ENCODE results near the gene ATXN1. TPM values are rescaled to one million over a fixed set of nuclear protein-coding genes. Genes with fewer than 3 reads are reported as not detected.
"Not testable (repeated sequence)": the region's sequence is repeated elsewhere in the genome, so short reads cannot be mapped to it uniquely, and the experiment has no call there.

Gene ATXN1
- total RNA-seq, 1 donor from 2014 or later, result 62.7 TPM

- intact Hi-C loops (cut with micrococcal nuclease), result loop anchor here (5.0 to 10.0 kb wide), 2 partner anchors 181 to 522 kb away; no protein-coding TSS in a partner anchor
Observed at GRCh38 chr6:16656451-16656850, 104.8 kb downstream of the ATXN1 start.

- intact Hi-C loops (cut with micrococcal nuclease), result loop anchor here (1.0 to 10.0 kb wide), 6 partner anchors 14 to 520 kb away; no protein-coding TSS in a partner anchor
Observed at GRCh38 chr6:16654701-16655100, 106.6 kb downstream of the ATXN1 start.

- intact Hi-C loops (cut with micrococcal nuclease), result loop anchor here (5.0 to 10.0 kb wide), 3 partner anchors 141 to 518 kb away; no protein-coding TSS in a partner anchor
Observed at GRCh38 chr6:16653226-16653625, 108.0 kb downstream of the ATXN1 start.

- intact Hi-C loops (cut with micrococcal nuclease), result loop anchor here (1.0 to 10.0 kb wide), 4 partner anchors 109 to 517 kb away; partner anchors contain the start of gene ATXN1
Observed at GRCh38 chr6:16651871-16652270, 109.4 kb downstream of the ATXN1 start.

DNA sequence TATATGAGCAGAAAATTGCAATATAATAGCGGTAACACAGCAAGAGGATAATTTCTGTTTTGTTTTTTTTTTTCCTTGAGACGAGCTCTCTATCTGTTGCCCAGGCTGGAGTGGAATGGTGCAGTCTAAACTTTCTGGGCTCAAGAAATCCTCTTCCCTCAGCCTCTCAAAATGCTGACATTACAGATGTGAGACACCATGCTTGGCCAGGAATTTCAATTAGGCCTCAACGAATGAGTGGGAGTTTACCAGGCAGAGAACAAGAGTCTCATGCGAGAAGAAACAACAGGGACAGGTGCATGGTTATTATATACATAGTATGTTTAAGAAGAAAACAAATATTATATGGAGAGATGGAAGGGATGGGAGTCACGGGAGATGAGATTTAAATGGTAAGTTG is 111.4 kb downstream of the ATXN1 start:
- intact Hi-C loops (cut with micrococcal nuclease), result loop anchor here (5.0 to 10.0 kb wide), 3 partner anchors 138 to 515 kb away; no protein-coding TSS in a partner anchor

DNA sequence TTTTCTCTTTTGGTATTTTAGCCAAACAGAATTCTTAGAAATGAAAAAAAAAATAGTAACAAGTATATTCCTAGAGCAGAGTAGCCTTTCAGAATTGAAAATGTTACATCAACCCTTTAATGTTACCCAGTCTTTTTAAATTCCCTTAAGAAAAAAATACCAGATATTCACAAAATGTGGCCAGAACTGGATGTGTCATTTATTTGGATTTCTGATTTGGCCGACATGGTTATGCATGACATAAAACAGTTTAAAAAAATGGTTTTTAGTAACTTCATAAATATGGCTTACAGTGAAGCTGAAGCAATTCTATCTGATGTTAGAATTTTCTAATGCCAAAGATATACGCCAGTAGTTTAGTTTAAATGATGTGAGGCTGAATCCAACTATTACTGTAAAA is 112.0 kb downstream of the ATXN1 start:
- intact Hi-C loops (cut with micrococcal nuclease), result no loop called here

DNA sequence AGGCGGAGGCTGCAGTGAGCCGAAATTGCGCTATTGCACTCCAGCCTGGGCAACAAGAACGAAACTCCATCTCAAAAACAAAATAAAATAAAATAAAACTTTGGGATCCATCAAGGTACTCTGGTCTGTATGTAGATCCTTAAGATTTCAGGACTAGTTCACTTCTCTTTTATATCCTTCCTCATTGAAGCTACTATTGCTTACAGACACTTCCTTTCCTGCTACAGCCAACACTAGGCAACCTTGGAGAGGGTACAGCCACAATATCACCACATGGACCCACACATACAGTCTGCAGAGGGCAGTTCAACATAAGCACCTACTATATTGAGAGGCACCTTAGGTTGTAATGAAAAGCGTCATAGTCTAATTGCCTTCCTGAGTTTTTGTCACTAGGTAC is 113.3 kb downstream of the ATXN1 start:
- intact Hi-C loops (cut with micrococcal nuclease), result no loop called here

- intact Hi-C loops (cut with micrococcal nuclease), result no loop called here
Observed at GRCh38 chr6:16647422-16647821, 113.8 kb downstream of the ATXN1 start.

GRCh38 chr6:16644540-16645250 is 116.6 kb downstream of the ATXN1 start:
- intact Hi-C loops (cut with micrococcal nuclease), result no loop called here

DNA sequence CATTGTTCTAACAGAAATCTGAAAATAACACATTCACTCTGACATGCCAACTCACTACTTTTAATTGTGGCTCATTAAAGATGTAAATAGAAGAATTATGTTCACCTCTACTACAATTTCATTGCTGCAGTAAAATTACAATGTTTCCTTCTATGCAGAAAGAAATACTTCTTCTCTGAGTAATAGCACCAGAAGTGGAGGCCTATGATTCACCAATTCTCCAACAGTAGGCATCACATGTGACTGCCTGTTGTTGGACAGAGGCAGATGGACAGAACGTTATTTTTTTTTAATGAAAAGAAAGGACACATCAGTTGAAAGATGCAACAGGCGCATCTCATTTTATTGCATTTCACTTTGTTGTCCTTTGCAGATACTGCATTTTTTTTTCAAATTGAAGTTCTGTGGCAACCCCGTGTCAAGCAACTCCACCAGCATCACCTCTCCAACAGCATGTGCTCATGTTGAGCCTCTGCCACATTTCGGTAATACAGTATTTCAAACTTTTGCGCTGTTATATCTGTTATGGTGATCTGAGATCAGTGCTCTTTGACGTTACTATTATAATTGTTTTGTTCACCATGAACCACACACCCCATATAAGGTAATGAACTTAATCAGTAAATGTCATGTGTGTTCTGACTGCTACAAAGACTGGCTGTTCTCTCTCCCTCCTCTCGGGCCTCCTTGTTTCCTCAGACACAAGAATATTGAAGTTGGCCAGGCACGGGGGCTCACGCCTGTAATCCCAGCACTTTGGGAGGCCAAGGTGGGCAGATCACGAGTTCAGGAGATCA is 121.4 kb downstream of the ATXN1 start:
- intact Hi-C loops (cut with micrococcal nuclease), result no loop called here

DNA sequence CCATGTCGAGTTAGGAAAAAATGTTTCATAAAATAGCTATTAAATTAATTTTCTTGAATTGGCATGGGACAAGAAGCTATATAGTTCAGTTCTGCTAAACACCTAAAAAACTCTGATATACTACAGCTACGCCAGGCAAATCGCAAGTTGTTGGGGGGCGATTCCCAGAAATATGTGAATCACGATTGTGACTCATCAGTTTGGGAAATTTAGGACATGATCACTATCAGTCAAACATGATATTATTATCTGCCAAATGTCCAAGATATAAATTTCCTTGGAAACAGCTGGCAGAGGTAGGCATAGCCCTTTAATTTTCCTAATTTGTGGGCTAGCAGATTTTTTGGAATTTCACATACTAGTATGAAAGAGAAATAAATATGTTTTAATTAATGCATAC is 123.6 kb downstream of the ATXN1 start:
- intact Hi-C loops (cut with micrococcal nuclease), result no loop called here

- intact Hi-C loops (cut with micrococcal nuclease), result no loop called here
Observed at GRCh38 chr6:16635810-16636602, 125.3 kb downstream of the ATXN1 start.

- intact Hi-C loops (cut with micrococcal nuclease), result no loop called here
Observed at GRCh38 chr6:16635291-16635809, 125.9 kb downstream of the ATXN1 start.

- intact Hi-C loops (cut with micrococcal nuclease), result no loop called here
Observed at GRCh38 chr6:16634855-16635254, 126.4 kb downstream of the ATXN1 start.

DNA sequence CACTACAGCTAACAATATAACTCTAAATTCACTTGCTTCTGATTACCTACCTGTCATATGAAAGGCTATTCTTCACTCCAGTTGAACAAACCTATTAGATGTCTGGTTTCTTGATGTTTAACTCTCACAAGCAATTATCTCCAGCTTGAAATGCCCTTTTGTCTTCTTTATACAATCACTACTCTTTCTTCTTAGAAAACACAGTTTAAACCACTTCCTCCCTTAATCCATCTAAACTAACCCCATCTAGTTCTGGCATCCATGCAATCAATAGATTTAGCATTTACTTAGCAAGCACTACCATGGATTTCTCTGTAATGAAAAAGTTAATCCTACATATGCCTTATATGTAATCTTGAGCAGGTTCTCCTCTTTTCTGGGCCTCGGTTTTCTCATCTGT is 127.3 kb downstream of the ATXN1 start:
- intact Hi-C loops (cut with micrococcal nuclease), result no loop called here

DNA sequence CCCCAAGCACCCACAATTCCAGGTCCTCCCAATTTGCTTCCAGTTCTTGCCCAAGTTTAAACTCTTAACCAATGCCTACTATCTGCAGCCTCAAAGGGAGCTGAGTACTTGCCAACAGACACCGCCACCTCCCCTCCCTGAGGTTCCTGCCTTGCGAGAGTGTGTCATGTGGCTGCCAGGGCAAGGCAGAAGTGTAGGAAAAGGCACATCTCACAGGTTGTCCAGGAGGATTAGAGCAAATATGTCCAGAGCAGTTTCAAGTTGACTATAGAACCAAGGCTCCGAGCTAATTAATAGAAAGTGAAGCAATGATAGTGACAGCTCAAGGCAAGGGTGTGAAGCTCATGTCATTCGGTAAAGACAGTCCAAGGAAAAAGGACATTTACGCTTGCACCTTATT is 127.8 kb downstream of the ATXN1 start:
- intact Hi-C loops (cut with micrococcal nuclease), result no loop called here

DNA sequence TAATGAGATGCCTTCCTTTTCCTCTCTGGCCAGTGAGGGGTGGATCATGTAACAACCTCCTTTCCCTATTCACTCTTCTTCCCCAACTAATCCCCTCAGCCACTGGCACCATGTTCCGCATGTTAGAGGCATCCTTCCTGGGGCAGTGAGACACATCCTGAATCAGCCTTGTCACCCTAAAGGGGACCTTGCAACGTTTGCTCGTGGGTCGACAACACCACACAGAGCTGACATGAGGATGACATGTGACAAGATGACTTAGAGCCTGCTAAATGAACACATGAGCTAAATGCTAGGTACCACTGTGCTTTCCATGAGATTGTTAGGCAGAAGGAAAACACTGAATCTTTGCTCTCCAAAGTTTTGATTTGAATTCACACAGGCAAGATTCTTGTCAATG is 129.2 kb downstream of the ATXN1 start:
- intact Hi-C loops (cut with micrococcal nuclease), result no loop called here

DNA sequence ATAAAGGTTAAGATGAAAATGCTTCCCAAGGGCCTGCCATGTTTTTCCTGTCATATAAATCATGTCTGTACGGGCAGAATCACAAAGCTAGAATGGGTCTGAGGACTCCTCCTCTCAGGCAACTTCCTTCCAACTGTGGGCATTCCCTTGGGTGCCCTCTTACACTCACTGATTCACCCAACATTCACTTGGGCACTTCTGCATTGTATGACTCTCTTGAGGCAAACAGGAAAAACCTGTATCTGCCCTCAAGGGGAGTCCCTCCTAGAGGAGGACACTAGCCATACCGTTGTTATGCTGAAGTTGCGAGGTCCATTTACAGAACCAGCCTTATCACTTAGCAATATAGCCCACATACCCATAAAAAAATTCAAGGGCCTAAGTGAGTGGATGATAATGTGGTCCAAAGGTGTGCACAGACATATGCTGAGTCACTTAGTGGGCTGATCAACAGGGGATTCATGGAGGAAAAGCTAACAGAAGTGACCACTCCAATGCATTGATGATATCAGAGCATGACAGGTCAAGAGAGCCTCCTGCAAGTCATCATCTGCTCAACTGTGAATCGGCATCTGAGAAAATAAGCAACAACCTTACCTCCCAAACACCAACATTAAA is 131.1 kb downstream of the ATXN1 start:
- intact Hi-C loops (cut with micrococcal nuclease), result no loop called here

- intact Hi-C loops (cut with micrococcal nuclease), result not testable (repeated sequence)
Observed at GRCh38 chr6:16628580-16628979, 132.7 kb downstream of the ATXN1 start.

- intact Hi-C loops (cut with micrococcal nuclease), result no loop called here
Observed at GRCh38 chr6:16626650-16627049, 134.6 kb downstream of the ATXN1 start.
